Duodenal mucosa (tissue), 2 donors: ENCODE results near the gene CFAP45.

Experiments used
- H3K27ac ChIP-seq: one replicate; pipeline ENCODE4 v1.7.0; 2013; ENCODE audit warnings: low read depth, low read length
- H3K27me3 ChIP-seq, 2 donors: one replicate each; pipeline ENCODE4 v1.7.0; 2013; ENCODE audit warnings: low read length in 2 of 2, control low read depth in 1 of 2; ENCODE audit not compliant: insufficient read depth in 2 of 2, control insufficient read depth in 1 of 2
- H3K36me3 ChIP-seq, 2 donors: one replicate each; pipeline ENCODE4 v1.7.0; 2013; ENCODE audit warnings: low read length in 2 of 2, control low read depth in 1 of 2; ENCODE audit not compliant: insufficient read depth in 2 of 2, control insufficient read depth in 1 of 2
- H3K4me1 ChIP-seq, 2 donors: one replicate each; pipeline ENCODE4 v1.7.0; 2013; ENCODE audit warnings: low read length in 2 of 2, control low read depth in 1 of 2; ENCODE audit not compliant: insufficient read depth in 2 of 2, control insufficient read depth in 1 of 2
- H3K4me3 ChIP-seq, 2 donors: one replicate each; pipeline ENCODE4 v1.7.0; 2013; ENCODE audit warnings: low read length in 2 of 2, low read depth in 1 of 2
- H3K9ac ChIP-seq, 2 donors: one replicate each; pipeline ENCODE4 v1.7.0; 2013; ENCODE audit warnings: low read length in 2 of 2, low read depth in 1 of 2
- H3K9me3 ChIP-seq, 2 donors: one replicate each; pipeline ENCODE4 v1.7.0; 2013; ENCODE audit warnings: low read length in 2 of 2, control low read depth in 1 of 2; ENCODE audit not compliant: control insufficient read depth in 1 of 2

CFAP45 gene

DNA sequence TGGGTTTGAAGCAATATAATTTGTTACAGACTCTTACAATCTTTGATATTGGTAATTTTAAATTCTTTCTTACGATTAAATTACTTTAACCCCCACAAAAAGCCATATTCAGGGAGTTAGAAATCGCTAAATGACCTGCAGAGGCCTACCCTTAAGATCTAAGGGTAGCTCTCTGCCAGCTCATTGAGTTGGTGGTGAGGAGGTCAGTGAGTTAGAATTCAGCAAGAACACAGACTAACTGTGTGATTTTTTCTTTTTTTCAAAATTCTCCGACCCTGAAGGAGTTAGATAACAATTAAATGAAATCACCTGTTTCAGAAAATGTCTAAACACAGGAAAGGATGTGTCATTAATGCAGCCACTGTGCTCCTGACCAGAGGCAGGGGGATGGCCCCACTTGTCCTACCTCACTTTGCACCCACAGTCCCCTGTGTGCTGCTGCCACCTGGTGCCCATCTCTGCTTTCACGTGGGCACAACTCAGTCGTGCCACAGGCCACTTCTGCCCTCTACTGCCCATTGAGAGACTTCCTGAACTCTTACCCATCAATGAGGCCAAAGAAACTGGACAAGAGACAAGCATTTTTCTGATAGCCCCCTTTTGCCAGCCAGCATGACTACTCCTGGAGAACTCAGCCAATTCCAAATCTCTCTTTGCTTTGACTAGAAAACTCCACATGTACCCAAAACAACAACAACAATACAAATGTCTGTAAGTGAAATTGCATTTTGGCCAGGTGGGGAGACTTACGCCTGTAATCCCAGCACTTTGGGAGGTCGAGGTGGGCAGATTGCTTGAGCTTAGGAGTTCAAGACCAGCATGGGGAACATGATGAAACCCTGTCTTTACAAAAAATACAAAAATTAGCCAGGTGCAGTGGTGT is 8.4 kb downstream of the CFAP45 start:
- Histone ChIP-seq H3K4me1 (peaks cover 7 to 10% of the 10 kb centered on the region in 2 donors), H3K4me3 (no peak overlapping the region), H3K27me3 (no peaks in the 10 kb centered on the region), H3K9me3 (no peaks in the 10 kb centered on the region), H3K36me3 (no peaks in the 10 kb centered on the region), H3K27ac (no peak overlapping the region), H3K9ac (no peak overlapping the region)

DNA sequence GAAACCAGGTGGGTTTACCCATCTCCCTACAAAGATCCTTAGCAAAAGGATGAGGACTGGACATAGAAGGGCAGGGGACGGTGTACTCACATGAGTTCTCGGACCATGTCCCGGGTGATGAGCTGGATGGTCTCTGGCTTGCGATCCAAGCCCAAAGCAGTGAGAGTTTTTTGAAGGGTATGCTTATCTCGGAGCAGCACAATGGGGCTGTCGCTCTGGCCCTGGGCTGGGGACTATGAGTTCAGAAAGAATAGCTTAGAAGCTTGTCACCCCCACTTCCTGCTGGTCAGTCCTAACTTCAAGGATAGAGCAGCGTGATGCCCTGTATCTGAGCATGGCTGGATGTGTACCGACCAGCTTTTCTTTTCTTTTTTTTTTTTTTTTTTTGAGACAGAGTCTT is 9.6 kb downstream of the CFAP45 start:
- Histone ChIP-seq H3K36me3 (no peaks in the 10 kb centered on the region), H3K4me1 (peaks cover 7 to 10% of the 10 kb centered on the region in 2 donors), H3K27me3 (no peaks in the 10 kb centered on the region), H3K4me3 (no peak overlapping the region), H3K9me3 (no peaks in the 10 kb centered on the region), H3K9ac (no peak overlapping the region), H3K27ac (no peak overlapping the region)

DNA sequence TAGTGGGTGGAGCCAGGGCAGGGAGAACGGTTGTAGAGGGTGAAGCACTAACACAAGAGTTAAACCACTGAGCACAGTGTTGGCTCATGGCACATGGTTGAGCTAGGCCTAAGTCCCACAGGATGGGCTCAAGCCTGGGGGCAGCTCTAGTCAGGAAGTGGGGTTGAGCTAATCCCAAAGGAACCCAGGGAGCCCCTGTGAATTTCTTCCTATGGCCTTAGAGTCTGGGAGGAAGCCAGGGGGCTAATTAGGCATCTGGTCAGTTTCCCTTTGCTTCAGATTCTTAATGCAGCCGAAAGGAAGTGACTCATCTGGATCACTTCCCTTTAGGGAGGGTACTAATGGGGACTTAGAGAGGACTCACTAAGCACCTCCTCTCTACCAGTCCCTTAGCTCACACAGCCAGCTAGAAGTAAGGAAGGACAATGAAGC is 10.1 kb downstream of the CFAP45 start:
- Histone ChIP-seq H3K36me3 (no peaks in the 10 kb centered on the region), H3K4me1 (peaks cover 7 to 10% of the 10 kb centered on the region in 2 donors), H3K4me3 (no peak overlapping the region), H3K27me3 (no peaks in the 10 kb centered on the region), H3K27ac (peak overlapping the region; percentile 6), H3K9ac (no peak overlapping the region), H3K9me3 (no peaks in the 10 kb centered on the region)

- Histone ChIP-seq H3K9ac (no peak overlapping the region), H3K27ac (no peak overlapping the region), H3K9me3 (no peaks in the 10 kb centered on the region), H3K27me3 (no peaks in the 10 kb centered on the region), H3K4me3 (no peak overlapping the region), H3K36me3 (no peaks in the 10 kb centered on the region), H3K4me1 (peaks cover 7 to 10% of the 10 kb centered on the region in 2 donors)
These were observed 10.8 kb downstream of the CFAP45 start for GRCh38 chr1:159889202-159889601.

GRCh38 chr1:159884296-159884695 is 15.7 kb downstream of the CFAP45 start:
- Histone ChIP-seq H3K27ac (no peak overlapping the region), H3K4me1 (peaks cover 0 to 9% of the 10 kb centered on the region in 2 donors), H3K36me3 (no peaks in the 10 kb centered on the region), H3K4me3 (no peak overlapping the region), H3K9me3 (no peaks in the 10 kb centered on the region), H3K27me3 (no peaks in the 10 kb centered on the region), H3K9ac (no peak overlapping the region)

DNA sequence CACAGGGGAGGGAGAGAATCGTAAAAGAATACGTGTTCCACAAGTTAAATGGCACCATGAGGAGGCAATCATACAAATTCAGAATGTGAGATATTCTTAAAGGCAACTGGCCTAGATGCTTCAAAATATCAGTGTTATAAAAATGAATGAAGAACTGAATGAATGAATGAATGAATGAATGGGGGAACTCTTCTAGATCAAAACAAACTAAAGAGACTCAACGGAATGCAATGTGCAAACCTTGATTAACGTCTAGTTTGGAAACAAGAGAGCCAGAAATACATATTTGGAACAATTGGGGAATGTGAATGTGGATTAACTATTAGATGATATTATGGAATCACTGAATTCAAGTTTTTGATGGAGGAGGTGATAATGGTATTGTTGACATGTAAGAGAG is 16.8 kb downstream of the CFAP45 start:
- peaks cover 0 to 8% of the 10 kb centered on the region in 2 donors for H3K4me1 ChIP-seq
- H3K36me3 ChIP-seq: no peaks in the 10 kb centered on the region
- no peak overlapping the region for H3K9ac ChIP-seq
- H3K4me3 ChIP-seq: no peak overlapping the region
- no peaks in the 10 kb centered on the region for H3K9me3 ChIP-seq
- no peaks in the 10 kb centered on the region for H3K27me3 ChIP-seq
- H3K27ac ChIP-seq: no peak overlapping the region

DNA sequence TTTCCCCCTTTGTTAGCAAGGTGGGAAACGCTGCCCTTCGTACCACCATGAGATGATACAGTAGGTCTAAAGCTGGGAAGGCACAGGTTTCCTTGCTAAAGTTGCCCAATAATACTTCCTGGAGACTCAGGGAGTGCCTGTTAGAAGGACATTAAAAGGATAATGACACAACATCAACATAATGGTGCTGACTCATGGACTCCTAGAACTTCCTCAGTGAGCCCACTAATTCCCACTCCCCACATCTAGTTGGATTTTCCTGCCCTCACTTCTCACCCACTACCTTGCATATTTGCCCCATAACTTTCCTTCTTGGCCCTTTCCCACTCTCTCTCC is 17.5 kb downstream of the CFAP45 start:
- no peak overlapping the region for H3K27ac ChIP-seq
- no peak overlapping the region for H3K4me3 ChIP-seq
- no peaks in the 10 kb centered on the region for H3K27me3 ChIP-seq

GRCh38 chr1:159881622-159882526 is 18.1 kb downstream of the CFAP45 start:
- H3K4me3 ChIP-seq: no peak overlapping the region
- peaks cover 0 to 8% of the 10 kb centered on the region in 2 donors for H3K4me1 ChIP-seq
- no peaks in the 10 kb centered on the region for H3K36me3 ChIP-seq
- no peaks in the 10 kb centered on the region for H3K9me3 ChIP-seq
- no peak overlapping the region for H3K9ac ChIP-seq
- no peaks in the 10 kb centered on the region for H3K27me3 ChIP-seq
- H3K27ac ChIP-seq: no peak overlapping the region

More for the DNA sequence above, 17.5 kb downstream of the CFAP45 start:
- Histone ChIP-seq H3K4me1 (peaks cover 0 to 8% of the 10 kb centered on the region in 2 donors), H3K9ac (peak overlapping the region in 1 of 2 donors; percentile 7), H3K9me3 (no peaks in the 10 kb centered on the region), H3K36me3 (no peaks in the 10 kb centered on the region)

GRCh38 chr1:159880430-159880829 is 19.5 kb downstream of the CFAP45 start:
- peaks cover 0 to 8% of the 10 kb centered on the region in 2 donors for H3K4me1 ChIP-seq
- H3K4me3 ChIP-seq: no peak overlapping the region
- no peaks in the 10 kb centered on the region for H3K9me3 ChIP-seq
- no peak overlapping the region for H3K27ac ChIP-seq
- no peaks in the 10 kb centered on the region for H3K36me3 ChIP-seq
- no peak overlapping the region for H3K9ac ChIP-seq
- no peaks in the 10 kb centered on the region for H3K27me3 ChIP-seq

DNA sequence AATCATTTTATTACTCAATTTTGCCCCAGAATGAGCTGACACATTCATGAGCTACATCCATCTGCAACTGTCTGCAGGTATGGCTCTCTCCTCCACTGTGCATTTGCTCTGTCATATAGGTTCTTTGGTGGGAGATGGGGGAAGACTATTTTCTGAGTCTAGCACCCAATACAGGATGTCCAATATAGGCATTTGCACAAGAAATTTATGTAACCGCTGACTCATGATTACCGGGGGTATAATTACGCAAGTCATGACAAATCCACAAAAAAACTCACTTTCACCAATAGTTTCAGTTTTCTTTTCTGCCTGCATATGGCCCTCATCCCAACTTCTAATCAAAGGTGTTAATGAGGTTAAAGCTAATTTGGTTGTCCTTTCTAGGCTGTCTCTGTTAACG is 20.0 kb downstream of the CFAP45 start:
- Histone ChIP-seq H3K9me3 (no peaks in the 10 kb centered on the region), H3K36me3 (no peaks in the 10 kb centered on the region), H3K27me3 (no peaks in the 10 kb centered on the region), H3K27ac (no peak overlapping the region), H3K4me1 (peaks cover 0 to 8% of the 10 kb centered on the region in 2 donors), H3K9ac (no peak overlapping the region), H3K4me3 (no peak overlapping the region)
